Regular cardiac myocyte (primary cell): ENCODE data around the gene GOLGA2. TPM values are rescaled to one million over a fixed set of nuclear protein-coding genes. Genes with fewer than 3 reads are reported as not detected.

Experiments used
- total RNA-seq: library from RNA; depleted of rRNA; stranded (reverse); fragments of >200 nt; gene quantifications from 2 replicates; pipeline ENCODE4 v1.2.3, GENCODE V29; 2014

Gene GOLGA2, protein sequence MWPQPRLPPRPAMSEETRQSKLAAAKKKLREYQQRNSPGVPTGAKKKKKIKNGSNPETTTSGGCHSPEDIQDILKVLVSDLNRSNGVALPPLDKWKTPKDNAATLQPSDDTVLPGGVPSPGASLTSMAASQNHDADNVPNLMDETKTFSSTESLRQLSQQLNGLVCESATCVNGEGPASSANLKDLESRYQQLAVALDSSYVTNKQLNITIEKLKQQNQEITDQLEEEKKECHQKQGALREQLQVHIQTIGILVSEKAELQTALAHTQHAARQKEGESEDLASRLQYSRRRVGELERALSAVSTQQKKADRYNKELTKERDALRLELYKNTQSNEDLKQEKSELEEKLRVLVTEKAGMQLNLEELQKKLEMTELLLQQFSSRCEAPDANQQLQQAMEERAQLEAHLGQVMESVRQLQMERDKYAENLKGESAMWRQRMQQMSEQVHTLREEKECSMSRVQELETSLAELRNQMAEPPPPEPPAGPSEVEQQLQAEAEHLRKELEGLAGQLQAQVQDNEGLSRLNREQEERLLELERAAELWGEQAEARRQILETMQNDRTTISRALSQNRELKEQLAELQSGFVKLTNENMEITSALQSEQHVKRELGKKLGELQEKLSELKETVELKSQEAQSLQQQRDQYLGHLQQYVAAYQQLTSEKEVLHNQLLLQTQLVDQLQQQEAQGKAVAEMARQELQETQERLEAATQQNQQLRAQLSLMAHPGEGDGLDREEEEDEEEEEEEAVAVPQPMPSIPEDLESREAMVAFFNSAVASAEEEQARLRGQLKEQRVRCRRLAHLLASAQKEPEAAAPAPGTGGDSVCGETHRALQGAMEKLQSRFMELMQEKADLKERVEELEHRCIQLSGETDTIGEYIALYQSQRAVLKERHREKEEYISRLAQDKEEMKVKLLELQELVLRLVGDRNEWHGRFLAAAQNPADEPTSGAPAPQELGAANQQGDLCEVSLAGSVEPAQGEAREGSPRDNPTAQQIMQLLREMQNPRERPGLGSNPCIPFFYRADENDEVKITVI
- total RNA-seq, result 118 and 135 TPM in 2 replicates

DNA sequence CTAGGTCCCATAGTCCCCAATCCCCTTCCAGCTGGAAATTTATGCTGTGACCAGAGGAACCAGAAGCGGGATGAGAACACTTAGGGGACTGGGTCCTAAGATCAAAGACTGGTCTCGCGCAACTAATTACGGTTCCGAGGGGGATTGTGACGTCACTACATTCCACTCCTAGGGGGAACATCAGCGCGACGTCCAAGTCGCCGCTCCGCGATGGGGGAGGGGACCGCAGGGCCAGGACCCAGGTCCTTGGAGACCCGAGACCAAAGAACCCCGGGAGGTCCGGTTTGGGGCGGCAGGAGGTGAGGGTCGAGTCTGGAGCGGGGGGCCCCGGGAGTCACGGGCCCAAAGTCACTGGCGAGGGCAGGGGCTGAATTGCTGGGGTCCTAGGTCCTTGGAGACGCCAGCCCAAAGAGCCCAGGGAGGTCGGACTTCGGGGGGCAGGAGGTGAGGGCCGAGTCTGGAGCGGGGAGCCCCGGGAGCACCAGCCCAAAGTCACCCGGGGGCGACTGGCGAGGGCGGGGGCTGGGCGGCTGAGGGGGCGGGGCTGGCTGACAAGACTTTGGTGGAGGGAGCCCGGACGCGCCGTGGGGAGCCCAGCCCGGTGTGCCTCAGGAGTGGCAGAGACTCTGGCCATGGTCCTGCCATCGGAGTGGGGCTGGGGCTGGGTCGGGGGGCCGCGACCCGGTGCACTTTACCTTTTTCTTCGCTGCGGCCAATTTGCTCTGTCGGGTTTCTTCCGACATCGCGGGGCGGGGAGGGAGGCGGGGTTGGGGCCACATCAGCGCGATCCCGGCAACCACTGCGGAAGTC lies at the start of gene GOLGA2:
Gene GOLGA2 (minus strand): TSS at position 810 of the 810 bp plus-strand sequence. CDS start 31 bp downstream, at position 779.

DNA sequence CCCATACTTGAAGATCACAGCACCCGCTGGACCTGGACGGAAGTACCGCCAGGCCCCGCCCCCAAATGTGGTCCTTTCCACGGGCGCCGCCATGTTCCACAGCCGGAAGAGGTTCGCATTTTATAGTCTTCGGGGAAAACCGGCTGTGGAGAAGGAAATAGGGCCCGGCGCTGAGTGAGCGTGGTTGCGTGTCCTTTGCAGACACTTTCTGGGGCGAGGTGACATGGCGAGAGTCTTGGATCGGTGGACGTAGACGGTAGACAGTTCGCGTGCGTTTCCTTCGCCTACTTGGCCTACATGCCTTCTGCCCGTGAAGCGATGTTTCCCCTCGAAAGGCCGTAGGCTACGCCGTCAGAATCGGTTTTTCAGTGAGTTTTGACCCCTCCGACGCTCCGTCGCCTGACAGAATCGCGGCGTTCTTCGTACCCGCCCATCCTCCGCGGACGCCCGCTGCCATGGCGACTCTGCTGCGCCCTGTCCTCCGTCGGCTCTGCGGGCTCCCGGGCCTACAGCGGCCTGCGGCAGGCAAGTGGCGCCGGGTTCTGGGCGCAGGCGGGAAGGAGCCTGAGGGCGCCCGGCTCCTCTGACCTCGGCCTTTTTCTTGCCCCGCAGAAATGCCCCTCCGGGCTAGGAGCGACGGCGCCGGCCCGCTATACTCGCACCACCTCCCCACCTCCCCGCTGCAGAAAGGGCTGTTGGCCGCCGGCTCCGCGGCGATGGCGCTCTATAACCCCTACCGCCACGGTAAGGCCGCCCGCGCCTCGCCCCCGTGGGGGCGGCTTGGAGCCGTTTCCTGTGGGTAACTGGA lies 46.8 kb upstream of the GOLGA2 start, which contains the start of the genes COQ4 and TRUB2:
Gene COQ4 (plus strand): TSS at position 436 of the 808 bp plus-strand sequence. CDS start 20 bp downstream, at position 456.
Gene TRUB2 (minus strand): TSS at position 44 of the 808 bp plus-strand sequence. CDS start 39 bp downstream, at position 5.

DNA sequence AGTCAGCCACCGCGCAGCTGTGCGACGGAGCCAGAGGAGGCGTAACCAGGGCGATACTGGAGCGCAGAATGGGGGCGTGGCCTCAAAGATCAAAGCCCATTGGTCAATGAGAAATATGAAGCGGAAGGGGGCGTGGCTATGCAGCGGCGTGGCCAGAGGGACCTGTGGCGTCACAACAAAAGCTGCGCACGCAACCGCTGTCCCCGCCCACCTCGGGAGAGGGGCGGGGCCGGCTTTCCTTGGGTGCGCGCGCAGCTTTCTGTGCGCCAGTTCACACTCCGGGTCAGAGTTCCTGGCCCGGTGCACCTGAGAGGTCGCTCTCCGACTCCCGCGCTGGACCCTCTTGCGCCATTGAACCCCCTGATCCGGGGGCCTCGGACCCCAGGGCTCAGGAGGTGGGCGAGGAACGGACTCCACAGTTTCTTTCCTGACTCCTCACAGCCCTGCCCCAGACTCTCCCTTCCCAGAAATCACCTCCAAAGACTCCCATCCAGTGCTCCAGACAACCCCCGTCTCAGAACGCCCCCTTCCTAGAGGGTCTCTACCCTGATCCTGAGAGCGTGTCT lies 284 bp upstream of the GOLGA2 start, which contains the start of gene SWI5:
Gene SWI5 (plus strand): TSS at position 269 of the 566 bp plus-strand sequence.

Other genes with a start within 250 kb of the GOLGA2 start
- gene NAIF1, start 208.7 kb downstream of the GOLGA2 start, total RNA-seq, result 11.8 and 14.0 TPM in 2 replicates
- 12.1 and 19.4 TPM in 2 replicates for gene SLC25A25, start 207.8 kb downstream of the GOLGA2 start, total RNA-seq
- 52.4 and 86.8 TPM in 2 replicates for gene PTGES2, start 148.3 kb downstream of the GOLGA2 start, total RNA-seq
- gene LCN2, start 126.6 kb downstream of the GOLGA2 start, total RNA-seq, result not detected in 2 replicates
- 15.1 and 32.1 TPM in 2 replicates for gene BBLN, start 115.7 kb downstream of the GOLGA2 start, total RNA-seq
- 12.7 and 17.6 TPM in 2 replicates for gene CIZ1, start 84.4 kb downstream of the GOLGA2 start, total RNA-seq
- 0.38 and 3.1 TPM in 2 replicates for gene DNM1, start 72.6 kb downstream of the GOLGA2 start, total RNA-seq
- gene SWI5, start 269 bp upstream of the GOLGA2 start, total RNA-seq, result 20.9 and 41.6 TPM in 2 replicates
- gene TRUB2, start 46.4 kb upstream of the GOLGA2 start, total RNA-seq, result 9.9 and 15.7 TPM in 2 replicates
- gene COQ4, start 46.8 kb upstream of the GOLGA2 start, total RNA-seq, result 18.6 and 24.0 TPM in 2 replicates
- gene SLC27A4, start 64.5 kb upstream of the GOLGA2 start, total RNA-seq, result 10.7 and 25.1 TPM in 2 replicates
- 21.4 and 32.4 TPM in 2 replicates for gene URM1, start 95.4 kb upstream of the GOLGA2 start, total RNA-seq
- gene CERCAM, start 144.8 kb upstream of the GOLGA2 start, total RNA-seq, result 61.5 and 181 TPM in 2 replicates
- 30.7 and 73.8 TPM in 2 replicates for gene ODF2, start 180.0 kb upstream of the GOLGA2 start, total RNA-seq
- gene GLE1, start 228.7 kb upstream of the GOLGA2 start, total RNA-seq, result 22.3 and 44.5 TPM in 2 replicates